ENCODE measurements around the gene TMEM132D.

TMEM132D gene

DNA sequence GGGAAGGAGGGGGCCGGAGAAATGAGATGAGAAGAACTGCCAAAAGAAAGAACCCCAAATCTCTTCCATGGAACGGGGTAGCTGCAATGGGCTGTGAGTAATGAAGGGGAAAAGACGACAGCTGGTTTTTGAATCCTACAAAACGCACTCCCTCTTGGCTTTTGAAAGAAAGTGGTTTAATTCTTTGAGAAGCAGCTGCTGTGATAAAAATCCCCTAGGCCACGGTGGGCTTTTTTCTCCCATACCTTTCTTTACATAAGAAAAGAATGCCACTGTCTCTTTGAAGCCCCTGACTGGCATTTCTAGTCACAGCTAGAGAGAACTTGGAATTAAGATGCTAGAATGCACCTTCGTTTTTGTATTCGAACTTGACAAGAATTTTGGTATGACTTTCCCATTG is 564.5 kb downstream of the TMEM132D start:
- DNase-seq (ENCODE audit: low read depth) = no peak

DNA sequence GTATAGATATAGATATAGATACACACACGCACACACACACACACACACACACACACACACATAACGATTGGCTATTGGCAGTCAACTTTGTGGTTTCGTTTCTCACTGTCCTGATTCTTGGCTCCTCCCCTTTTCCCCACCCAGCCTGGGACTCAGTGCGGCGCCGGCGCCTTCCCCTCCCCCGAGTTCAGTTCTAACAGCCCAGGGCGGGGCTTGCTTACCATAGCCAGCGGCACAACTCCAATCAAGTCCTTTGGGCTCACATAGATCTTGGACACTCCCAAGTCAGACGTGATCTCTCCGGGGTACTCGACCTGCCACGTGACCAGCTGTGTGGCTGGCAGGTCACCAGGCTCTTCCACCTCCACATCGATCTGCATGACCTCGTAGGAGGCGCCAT is 566.4 kb downstream of the TMEM132D start:
- no peak for DNase-seq (ENCODE audit: low read depth)

DNA sequence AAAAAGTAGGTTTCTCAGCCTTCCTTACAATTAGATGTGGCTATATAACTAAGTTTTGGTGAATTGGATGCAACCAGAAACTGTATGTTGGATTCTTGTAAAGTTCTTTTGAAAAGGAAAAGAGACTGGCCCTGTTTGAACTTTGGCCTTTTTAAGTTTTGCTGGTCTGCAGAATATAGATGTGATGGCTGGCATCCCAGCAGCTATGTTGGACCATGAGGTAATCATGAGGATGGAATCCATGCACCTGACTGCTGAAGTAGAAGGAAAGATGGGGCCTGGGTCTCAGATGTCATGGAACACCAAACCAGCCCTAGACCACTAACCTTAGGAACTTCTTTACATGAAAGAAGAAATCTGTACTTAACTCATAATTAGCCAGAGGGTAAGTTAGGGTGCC is 568.1 kb downstream of the TMEM132D start:
- DNase-seq (ENCODE audit: low read depth) = no peak

DNA sequence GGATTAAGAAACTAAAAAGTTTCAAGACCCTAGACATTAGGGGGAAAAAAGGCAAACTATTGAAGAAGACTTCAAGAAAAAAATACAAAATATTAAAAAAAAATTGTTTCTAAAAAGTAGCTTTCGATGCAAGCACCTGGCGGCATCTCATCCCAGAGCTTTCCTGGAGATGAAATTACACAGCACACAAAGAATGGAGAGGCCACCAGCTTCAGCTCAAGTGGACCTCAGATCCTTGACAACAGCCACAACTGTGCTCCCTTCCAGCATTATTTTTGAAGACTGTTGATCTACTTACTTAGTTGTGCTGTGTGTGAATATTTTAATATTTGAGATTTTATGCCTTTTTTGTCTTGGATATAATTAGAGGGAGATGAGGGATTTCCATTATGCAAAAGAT is 571.5 kb downstream of the TMEM132D start:
- no peak for DNase-seq (ENCODE audit: low read depth)

DNA sequence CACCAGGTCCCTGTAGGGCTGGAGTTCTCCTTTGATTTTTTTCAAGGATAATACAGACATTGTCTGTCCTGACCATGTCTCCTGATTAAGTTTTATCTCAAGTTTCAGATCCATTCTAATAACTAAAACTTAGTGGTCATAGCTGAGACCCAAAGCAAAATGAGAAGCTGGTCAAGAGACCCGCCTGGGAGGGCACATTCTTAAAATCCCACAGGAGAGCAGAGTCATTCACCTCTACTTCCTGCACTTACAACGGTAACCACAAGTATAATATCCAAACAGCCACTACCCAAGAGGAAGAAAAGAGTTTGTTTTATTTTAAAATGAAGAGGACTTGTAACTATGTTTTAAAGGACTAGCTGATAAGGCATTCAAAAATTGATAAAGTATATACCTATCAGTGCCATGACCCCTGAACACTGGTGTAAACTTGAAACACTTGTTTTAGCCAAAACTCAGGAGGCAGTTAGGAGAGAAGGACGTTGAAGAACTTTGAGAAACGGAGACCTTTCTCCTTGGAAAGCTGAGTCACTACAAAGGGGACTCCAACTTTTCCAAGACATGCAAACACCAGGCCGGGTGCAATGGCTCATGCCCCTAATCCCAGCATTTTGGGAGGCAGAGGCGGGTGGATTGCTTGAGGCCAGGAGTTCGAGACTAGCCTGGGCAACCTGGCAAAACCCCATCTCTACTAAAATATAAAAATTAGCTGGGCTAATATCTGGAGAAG is 572.3 kb downstream of the TMEM132D start:
- no peak for DNase-seq (ENCODE audit: low read depth)

- DNase-seq (ENCODE audit: low read depth) = no peak
These were observed 575.6 kb downstream of the TMEM132D start for GRCh38 chr12:129328235-129328634.

- DNase-seq (ENCODE audit: low read depth) = no peak
These were observed 578.3 kb downstream of the TMEM132D start for GRCh38 chr12:129325566-129325965.

- no peak for DNase-seq (ENCODE audit: low read depth)
These were observed 591.8 kb downstream of the TMEM132D start for GRCh38 chr12:129312048-129312447.

DNA sequence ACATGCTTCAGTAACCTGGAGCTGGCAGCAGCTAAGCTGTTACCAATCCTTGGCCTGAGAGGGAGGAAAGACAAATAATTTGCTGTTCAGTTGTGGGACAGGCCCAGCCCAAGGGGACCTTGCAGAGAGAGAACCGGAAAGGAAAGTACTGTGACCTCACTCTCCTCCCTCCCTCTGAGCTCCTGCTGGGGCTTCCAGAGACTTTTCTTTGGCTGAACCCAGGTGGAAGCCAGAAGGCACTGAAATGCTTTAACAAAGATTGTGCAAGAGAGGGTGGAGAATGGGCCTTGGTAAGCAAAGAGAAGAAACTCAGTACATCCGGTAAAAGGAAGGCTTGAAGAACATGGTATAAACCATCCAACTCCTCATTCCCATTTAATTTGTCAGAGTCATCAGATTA is 593.5 kb downstream of the TMEM132D start:
- DNase-seq (ENCODE audit: low read depth) = no peak

GRCh38 chr12:129305851-129306250 is 598.0 kb downstream of the TMEM132D start:
- no peak for DNase-seq (ENCODE audit: low read depth)

GRCh38 chr12:129304529-129304928 is 599.3 kb downstream of the TMEM132D start:
- no peak for DNase-seq (ENCODE audit: low read depth)

GRCh38 chr12:129300011-129300410 is 603.8 kb downstream of the TMEM132D start:
- DNase-seq (ENCODE audit: low read depth) = no peak

DNA sequence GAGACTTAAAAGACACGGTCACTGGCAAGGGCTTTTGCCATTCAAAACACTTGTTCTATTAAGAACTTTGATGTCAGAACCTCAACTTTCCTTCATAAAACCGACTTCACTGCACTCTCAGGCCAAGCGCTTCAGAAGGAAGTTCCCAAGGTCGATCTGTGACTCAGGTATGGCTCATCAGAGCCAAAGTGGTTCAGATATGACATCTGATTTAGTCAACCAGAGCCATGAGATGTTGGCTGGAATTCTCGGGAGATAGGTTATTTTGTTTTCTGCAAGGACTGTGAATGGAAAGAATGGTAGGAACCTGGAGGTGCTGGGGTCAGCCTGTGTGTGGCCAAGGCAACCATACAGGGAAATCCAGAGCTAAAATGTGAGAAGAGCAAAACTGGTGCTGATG is 604.9 kb downstream of the TMEM132D start:
- DNase-seq (ENCODE audit: low read depth) = no peak

DNA sequence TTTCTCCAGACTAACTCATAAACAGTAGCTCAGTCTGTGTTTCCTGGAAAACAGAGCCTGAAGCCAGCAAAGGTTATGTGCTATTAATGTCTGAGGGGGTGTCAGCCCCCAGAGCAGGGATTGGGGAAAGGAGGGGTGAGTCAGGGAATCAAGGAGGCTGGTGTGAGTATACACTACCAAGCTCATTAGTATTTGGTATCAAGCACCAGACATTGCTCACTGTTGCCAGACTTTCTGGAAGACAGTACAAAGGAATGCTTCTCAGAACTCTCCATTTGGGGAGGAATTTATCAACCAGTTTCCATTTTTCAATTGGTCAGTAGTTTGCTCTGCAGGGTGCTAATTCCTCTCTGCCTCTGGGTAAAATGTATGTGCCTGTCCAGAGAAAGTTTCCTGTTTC is 607.2 kb downstream of the TMEM132D start:
- no peak for DNase-seq (ENCODE audit: low read depth)

GRCh38 chr12:129294868-129295267 is 609.0 kb downstream of the TMEM132D start:
- DNase-seq (ENCODE audit: low read depth) = no peak

- DNase-seq (ENCODE audit: low read depth) = no peak
These were observed 624.1 kb downstream of the TMEM132D start for GRCh38 chr12:129279771-129280170.

GRCh38 chr12:129276361-129277060 is 627.3 kb downstream of the TMEM132D start:
- DNase-seq (ENCODE audit: low read depth) = no peak

GRCh38 chr12:129269756-129270495 is 633.9 kb downstream of the TMEM132D start:
- no peak for DNase-seq (ENCODE audit: low read depth)

DNA sequence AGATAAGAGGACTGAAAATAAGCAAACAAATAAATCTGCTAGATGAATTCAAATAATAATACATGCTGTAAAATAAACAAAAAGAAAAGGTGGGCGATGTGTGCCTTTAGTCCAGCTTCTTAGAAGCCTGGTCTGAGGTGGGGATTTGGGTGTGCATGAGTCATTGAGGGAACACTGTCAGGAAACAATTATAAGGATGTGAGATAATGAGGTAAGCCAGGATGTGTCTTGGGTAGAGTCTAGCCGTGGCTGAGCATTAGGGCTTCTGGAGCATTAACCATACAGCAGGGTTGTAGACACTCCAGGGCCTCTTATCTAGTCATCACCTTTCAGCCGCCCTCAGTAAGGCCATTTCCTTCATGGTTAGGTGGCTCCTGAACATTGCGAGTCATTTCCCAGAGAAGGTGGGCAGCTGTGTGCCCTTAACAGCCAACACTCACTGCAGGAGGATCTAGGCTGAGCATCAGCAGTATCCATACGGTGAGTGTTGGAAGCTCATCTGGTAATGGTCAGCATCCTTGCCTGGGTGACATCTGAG is 645.0 kb downstream of the TMEM132D start:
- DNase-seq (ENCODE audit: low read depth) = no peak

DNA sequence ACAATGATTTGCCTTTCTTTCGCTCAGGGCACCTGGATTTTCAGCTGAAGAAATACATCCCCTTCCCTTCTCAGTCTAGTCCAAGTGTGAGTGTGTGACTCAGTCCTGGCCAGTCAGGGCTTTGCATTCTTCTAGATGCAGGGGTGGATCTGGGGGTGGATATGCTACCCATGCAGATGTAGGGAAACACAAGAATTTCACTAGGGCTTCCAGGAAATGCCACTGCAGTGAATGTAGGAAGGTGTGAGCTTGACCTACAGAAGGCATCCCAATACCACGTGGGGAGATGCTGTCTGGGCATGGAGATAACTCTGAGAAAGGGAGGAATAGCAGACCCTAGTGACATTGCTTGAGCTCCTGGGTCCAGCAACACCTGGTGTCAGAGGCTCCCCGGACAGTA is 646.3 kb downstream of the TMEM132D start:
- DNase-seq (ENCODE audit: low read depth) = no peak

DNA sequence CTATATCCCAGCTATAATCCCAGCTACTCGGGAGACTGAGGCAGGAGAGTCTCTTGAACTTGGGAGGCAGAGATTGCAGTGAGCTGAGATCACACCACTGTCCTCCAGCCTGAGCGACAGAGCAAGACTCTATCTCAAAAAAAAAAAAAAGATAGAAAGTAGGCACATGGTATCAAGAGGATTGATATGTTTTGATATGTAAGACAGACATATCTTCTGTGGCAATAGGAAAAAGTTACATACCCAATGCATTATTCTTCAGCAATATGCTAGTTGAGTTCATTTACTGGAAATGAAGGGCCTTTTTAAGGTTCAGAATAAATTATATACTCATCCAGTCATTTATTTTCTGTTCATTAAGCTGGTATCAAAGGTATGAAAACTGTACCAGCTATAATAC is 657.2 kb downstream of the TMEM132D start:
- no peak for DNase-seq (ENCODE audit: low read depth)

- DNase-seq (ENCODE audit: low read depth) = no peak
These were observed 658.1 kb downstream of the TMEM132D start for GRCh38 chr12:129245769-129246168.

GRCh38 chr12:129241852-129242251 is 662.0 kb downstream of the TMEM132D start:
- DNase-seq (ENCODE audit: low read depth) = no peak

Data from activated gamma-delta T cell treated with anti-CD3 and anti-CD28 coated beads, Interleukin-2, amount 50 U/mL, for 16 hours (primary cell).